GM21717 (cell line): ENCODE results near the gene PCDHGA4.
"Not testable (repeated sequence)": the region's sequence is repeated elsewhere in the genome, so short reads cannot be mapped to it uniquely, and the experiment has no call there.

Experiments
- ATAC-seq: cut with Tn5 transposase; IDR thresholded peaks from one replicate; pipeline ENCODE4 v1.9.1; 2021; ENCODE audit warnings: mild to moderate bottlenecking, moderate library complexity; ENCODE audit not compliant: unreplicated experiment

Gene PCDHGA4

DNA sequence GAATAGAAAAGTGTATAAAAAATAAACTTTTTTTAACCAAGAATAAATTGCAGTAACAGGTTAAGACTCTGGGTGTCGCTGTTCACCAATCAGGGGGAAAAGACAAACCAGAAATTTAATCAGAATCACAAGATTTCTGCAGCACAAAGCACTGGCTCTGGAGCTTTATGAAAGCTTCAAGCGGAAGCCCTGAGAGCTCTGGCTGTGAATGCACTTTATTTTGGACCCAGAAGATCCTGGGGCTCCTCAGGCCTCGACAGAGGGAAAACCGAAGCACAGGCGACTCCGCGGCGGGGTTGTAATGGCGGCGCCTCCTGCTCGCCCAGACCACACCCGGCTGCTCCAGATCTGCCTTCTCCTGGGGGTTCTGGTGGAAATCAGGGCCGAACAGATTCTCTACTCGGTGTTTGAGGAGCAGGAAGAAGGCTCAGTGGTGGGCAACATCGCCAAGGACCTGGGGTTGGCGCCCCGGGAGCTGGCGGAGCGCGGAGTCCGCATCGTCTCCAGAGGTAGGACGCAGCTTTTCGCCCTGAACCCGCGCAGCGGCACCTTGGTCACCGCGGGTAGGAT is at the start of gene PCDHGA4:
PCDHGA4 (plus strand) TSS at position 122 of the 570 bp plus-strand sequence; CDS start at position 209, 87 bp downstream.
- ATAC-seq: no peak

DNA sequence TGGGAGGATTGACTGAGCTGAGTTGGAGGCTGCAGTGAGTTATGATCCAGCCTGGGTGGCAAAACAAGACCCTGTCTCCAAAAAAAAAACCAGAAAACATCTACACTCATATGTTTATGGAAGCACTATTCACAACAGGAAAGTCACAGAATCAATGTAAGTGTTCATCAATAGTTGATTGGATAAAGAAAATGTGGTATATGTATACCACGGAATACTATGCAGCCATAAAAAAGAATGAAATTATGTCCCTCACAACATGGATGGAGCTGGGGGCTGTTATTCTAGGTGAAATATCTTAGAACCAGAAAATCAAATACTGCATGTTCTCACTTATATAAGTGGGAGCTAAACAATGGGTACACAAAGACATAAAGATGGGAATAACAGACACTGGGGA is 48.2 kb upstream of the PCDHGA4 start:
- no peak for ATAC-seq

- no peak for ATAC-seq
These were observed 41.1 kb upstream of the PCDHGA4 start for GRCh38 chr5:141313711-141314110.

- not testable (repeated sequence) for ATAC-seq
These were observed 37.9 kb upstream of the PCDHGA4 start for GRCh38 chr5:141316963-141317362.

GRCh38 chr5:141319202-141319601 is 35.6 kb upstream of the PCDHGA4 start:
- ATAC-seq: no peak

GRCh38 chr5:141319699-141320098 is 35.1 kb upstream of the PCDHGA4 start:
- no peak for ATAC-seq

DNA sequence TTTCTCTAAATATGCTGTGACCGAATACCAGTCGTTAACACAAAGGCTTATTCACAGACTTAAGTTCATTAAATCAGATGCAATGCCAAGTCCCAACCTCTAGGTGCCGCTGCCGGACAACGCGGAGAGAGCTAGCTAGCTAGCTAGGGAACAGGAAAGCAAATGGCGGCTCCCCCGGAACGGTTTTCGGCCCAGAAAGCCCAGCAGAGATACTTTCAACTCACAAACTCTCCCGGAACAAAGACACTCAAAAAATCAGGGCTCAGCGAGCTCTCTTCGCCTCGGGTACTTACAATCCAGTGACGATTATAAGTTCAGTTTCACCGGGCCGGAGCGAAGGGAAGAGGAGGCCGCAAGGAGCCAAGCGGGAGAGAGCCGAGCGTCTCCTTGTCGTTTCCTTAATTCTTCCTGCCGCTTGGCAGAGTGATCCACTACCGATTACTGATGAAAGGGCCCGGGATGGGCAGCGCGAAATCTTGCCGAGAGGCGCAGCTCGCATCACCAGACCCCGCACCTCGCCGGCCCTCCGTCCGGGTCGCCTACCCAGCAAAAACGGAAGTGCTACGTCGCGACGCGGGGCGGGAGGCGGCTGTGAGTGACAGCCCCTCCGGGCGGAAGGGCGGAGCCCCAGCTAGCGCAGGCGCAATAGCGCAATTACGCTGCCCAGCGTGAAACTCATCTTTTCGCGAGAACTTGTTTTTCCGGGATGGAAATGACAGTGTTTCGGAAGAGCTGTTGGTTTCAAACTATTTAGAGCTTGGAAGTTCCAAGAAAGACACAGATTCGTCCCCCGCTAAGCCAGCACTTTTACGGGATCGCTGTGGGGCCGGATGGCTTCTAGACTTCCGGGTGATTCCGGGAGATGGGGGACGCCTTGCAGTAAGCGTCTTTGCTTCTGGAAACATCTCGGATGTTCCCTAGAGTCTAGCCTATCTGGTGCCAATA is 34.3 kb upstream of the PCDHGA4 start, which contains the start of gene TAF7:
TAF7 (minus strand) TSS at position 560 of the 945 bp plus-strand sequence. CDS start 740 bp downstream, outside the sequence.
- ATAC-seq: peak; percentile 93

- no peak for ATAC-seq
These were observed 32.6 kb upstream of the PCDHGA4 start for GRCh38 chr5:141322261-141322660.

DNA sequence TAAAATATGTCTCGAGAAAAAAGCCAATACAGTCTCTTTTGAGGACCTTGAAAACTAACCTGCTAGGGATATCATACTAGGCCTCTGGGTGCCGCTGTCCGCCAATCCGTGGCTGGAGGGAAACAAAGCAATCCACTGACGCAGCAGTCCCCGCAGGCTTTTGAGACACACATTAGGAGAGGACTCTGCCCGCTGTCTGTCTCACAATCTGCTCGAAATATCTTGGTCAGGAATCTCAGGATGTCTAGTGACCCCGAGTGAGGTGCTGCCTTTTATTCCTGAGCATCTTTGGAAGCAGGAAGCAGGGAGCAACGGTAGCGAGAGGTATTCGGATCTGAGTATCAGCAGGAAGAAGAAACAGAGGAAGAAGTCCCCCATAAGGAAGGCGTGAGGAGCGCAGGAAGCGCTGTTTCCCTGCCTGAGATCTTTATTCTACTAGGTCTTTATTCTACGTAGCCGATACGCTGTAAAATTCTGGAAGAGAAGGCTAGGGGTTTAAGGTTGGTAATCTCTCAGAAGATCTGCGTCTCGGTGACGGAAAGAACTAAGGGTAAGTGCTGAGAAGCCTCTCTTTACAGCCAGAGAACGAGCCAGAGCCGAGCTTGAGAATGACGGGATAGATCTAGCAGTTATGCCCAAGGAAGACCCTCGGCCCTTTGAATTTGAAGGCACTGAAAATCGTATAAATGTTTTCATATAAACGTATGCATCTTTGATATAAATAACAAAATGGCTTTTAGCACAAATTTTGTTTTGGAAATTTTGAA is 28.6 kb upstream of the PCDHGA4 start:
- peak; percentile 82 for ATAC-seq

DNA sequence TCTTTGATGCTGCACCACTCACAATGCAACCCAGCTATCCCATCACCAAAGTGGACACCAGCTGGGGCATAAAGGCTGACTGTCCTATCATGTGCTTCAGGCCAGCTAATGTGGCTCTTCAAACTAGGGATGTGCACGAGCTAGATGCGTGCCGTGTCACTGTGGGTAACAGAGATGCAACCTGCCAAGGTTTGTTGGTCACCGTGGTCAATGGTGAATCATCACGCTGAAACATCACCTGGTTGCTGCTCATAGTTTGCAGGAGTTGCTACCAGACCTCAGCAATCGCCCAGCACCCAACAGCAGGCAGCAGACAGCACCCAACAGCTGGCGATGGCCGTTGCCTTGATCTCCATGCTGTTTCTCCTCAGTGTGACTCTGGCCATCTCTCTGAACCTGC is 26.6 kb upstream of the PCDHGA4 start:
- ATAC-seq: no peak

DNA sequence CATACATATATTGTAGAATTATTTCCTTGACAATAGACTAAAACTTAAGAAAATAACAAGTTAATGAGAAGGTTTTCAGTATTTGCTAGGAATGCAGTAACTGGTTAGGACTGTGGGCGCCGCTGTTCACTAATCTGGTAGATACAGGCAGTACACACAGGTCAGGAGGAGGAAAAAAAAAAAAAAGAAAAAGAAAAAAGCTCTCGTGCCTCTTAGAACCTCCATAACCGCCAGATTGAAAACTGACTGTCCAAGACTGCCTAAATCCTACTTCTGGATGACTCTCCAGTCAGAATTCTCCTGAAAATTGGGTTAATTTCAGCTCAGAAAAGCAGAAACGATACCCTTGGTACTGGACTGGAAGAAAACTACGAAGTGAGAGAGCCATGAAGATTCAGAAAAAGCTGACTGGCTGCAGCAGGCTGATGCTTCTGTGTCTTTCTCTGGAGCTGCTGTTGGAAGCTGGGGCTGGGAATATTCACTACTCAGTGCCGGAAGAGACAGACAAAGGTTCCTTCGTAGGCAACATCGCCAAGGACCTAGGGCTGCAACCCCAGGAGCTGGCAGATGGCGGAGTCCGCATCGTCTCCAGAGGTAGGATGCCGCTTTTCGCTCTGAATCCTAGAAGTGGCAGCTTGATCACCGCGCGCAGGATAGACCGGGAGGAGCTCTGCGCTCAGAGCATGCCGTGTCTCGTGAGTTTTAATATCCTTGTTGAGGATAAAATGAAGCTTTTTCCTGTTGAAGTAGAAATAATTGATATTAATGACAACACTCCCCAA is 24.3 kb upstream of the PCDHGA4 start, which contains the start of gene PCDHGA1:
PCDHGA1 (plus strand) TSS at position 216 of the 782 bp plus-strand sequence.
- no peak for ATAC-seq

- ATAC-seq: not testable (repeated sequence)
These were observed 22.2 kb upstream of the PCDHGA4 start for GRCh38 chr5:141332571-141332970.

- no peak for ATAC-seq
These were observed 16.1 kb upstream of the PCDHGA4 start, which contains the start of gene PCDHGA2 for GRCh38 chr5:141338538-141339306. Gene PCDHGA2 (plus strand): TSS chr5:141338760.

DNA sequence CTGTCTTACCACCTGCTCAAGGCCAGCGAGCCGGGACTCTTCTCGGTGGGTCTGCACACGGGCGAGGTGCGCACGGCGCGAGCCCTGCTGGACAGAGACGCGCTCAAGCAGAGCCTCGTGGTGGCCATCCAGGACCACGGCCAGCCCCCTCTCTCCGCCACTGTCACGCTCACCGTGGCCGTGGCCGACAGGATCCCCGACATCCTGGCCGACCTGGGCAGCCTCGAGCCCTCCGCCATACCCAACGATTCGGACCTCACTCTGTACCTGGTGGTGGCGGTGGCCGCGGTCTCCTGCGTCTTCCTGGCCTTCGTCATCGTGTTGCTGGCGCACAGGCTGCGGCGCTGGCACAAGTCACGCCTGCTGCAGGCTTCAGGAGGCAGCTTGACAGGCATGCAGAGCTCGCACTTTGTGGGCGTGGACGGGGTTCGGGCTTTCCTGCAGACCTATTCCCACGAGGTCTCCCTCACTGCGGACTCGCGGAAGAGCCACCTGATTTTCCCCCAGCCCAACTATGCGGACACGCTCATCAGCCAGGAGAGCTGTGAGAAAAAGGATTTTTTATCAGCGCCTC is 14.0 kb upstream of the PCDHGA4 start:
- ATAC-seq: not testable (repeated sequence)

DNA sequence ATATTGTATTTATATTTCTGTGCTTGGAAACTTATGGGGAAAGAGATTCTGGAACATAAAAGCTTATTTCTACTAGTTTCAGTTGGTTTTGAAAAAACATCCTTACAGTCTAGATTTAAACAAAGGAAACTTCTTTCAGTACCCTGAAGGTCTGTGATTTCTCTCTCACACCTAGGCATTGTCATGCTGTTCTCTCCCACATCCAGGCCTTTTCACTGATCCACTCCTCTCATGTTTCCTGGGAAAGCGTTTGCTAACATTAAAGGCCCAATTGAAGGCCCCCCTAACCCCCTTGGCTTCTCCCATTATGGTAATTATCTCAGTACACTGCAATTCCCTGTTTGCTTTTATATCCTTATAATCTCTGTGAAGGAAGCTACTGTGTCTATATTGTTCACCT is 12.0 kb upstream of the PCDHGA4 start:
- no peak for ATAC-seq

GRCh38 chr5:141343242-141343952 is 11.4 kb upstream of the PCDHGA4 start, which contains the start of gene PCDHGA3:
Gene PCDHGA3 (plus strand): TSS chr5:141343829. CDS start chr5:141344034, 205 bp downstream.
- no peak for ATAC-seq

- ATAC-seq: no peak
These were observed 10.8 kb upstream of the PCDHGA4 start for GRCh38 chr5:141343953-141344463.

- ATAC-seq: no peak
These were observed 9.5 kb upstream of the PCDHGA4 start for GRCh38 chr5:141345327-141345726.
